ENCODE data around the gene RCN2. TPM values are rescaled to one million over a fixed set of nuclear protein-coding genes. Genes with fewer than 3 reads are reported as not detected.

Gene RCN2
- total RNA-seq, 1 donor from 2014 or later = 82.2 TPM

DNA sequence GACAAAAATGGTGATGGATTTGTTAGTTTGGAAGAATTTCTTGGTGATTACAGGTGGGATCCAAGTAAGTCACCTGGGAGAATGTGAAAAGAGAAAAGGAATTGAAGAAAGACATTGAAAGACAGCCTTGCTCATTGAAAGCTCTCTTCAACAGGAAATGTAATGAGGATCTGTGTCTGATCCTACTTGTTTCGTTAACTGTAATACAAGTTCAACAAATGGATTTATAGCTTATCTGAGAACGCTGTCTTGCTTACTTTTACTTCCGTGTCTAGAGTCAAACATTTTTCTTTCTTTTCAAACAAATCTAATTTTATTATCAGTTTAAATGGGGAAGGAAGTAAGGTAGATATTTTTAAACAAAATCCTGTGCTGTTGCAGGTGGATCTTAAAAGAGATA is 15.9 kb downstream of the RCN2 start:
- TF ChIP-seq, protein P1, sequence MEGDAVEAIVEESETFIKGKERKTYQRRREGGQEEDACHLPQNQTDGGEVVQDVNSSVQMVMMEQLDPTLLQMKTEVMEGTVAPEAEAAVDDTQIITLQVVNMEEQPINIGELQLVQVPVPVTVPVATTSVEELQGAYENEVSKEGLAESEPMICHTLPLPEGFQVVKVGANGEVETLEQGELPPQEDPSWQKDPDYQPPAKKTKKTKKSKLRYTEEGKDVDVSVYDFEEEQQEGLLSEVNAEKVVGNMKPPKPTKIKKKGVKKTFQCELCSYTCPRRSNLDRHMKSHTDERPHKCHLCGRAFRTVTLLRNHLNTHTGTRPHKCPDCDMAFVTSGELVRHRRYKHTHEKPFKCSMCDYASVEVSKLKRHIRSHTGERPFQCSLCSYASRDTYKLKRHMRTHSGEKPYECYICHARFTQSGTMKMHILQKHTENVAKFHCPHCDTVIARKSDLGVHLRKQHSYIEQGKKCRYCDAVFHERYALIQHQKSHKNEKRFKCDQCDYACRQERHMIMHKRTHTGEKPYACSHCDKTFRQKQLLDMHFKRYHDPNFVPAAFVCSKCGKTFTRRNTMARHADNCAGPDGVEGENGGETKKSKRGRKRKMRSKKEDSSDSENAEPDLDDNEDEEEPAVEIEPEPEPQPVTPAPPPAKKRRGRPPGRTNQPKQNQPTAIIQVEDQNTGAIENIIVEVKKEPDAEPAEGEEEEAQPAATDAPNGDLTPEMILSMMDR (conservative IDR thresholded peaks at IDR 0.05; ENCODE audit: low read depth, low read length) = no peak
- DNase-seq (ENCODE audit: low read depth) = no peak
- H3K4me3 ChIP-seq (ENCODE audit: low read depth, low read length) = no peak overlapping the region

DNA sequence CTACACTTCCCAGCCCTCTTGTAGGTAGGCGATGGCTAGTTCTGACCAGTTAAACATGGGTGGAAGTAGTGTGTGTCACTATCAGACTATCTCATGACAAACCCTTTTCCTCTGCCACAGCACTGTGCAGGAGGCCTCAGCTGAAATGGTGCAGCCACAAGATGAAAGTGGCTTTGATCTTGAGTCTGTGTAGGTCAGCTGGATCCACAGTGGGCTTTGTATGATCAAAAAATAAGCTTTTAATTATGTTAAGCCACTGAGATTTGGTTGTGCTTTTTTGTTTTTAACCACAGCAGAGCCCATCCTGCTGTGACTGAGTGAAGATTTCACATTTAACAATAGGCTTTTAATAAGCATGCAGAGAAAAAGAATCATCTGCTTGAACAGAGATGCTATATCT is 19.7 kb downstream of the RCN2 start:
- H3K4me3 ChIP-seq (ENCODE audit: low read depth, low read length) = no peak overlapping the region
- TF ChIP-seq, protein P1 (conservative IDR thresholded peaks at IDR 0.05; ENCODE audit: low read depth, low read length) = no peak
- no peak for DNase-seq (ENCODE audit: low read depth)

DNA sequence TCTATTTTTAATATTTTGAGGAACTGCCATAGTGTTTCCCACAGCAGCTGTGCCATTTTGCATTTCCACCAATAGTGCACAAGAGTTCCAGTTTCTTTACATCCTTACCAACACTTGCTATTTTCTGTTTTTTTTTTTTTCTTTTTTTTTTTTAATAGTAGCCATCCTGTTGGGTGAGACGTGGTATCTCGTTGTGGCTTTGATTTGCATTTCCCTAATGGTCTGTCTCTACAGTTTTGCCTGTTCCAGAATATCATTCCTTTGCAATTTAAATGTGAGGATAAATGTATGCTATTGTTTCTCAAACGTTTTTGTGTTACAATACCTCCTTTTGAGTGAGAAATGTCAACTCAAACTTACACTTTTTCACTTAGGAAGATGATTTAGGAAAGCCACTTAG is 22.4 kb downstream of the RCN2 start:
- TF ChIP-seq, protein P1 (conservative IDR thresholded peaks at IDR 0.05; ENCODE audit: low read depth, low read length) = no peak
- no peak overlapping the region for H3K4me3 ChIP-seq (ENCODE audit: low read depth, low read length)
- no peak for DNase-seq (ENCODE audit: low read depth)

DNA sequence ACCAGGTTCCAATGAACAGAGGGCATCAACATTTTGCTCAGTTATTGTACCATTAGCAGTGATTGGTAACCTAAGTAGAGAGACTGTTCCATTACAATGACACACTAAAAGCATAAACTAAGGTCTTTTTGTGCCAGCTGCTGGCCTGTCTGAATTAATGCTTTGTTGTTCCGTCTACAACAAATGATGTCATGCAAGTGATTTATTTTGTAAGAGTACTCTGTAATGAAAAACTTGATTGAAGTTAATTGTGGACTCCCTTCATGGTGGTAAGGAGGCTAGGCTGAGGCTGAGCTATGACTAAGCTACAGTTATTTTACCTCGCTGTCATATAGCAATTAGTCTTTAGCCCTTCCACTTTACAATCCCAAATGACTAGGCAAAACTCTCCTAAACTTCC is 23.2 kb downstream of the RCN2 start:
- TF ChIP-seq, protein P1 (conservative IDR thresholded peaks at IDR 0.05; ENCODE audit: low read depth, low read length) = no peak
- DNase-seq (ENCODE audit: low read depth) = no peak
- H3K4me3 ChIP-seq (ENCODE audit: low read depth, low read length) = no peak overlapping the region

DNA sequence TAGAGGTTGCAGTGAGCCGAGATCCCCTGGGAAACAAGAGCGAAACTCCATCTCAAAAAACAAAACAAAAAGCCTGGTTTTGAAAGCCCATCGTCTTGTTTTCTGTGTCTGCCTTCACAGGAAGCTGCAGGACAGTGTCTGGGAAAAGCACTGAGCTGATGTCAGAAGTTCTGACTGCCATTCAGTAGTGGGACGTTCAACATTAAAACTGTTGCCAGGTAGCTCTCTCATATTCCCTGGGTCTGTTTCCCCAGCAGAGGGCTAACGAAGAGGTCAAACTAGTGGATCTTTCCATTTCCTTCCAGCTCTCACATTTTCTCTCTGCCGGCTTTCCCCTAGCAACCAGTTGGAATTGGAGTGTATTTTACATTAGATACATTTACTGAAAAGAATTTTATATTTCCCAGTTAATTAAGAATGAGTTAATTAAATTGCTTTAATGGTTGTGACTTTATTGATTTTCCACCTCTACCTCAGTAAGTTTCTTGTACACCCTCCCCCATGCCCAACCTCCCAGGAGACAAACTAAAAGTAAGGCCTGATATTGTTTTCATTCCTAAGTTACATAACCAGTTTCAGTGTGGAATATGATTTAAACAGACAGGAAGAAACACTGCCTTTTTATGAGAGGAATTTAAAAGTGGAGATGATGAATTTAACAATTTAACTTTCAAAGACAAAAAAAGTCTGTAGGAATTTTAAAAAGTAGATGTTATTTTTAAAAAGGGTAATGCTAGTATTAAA is 29.9 kb downstream of the RCN2 start:
- TF ChIP-seq, protein P1 (conservative IDR thresholded peaks at IDR 0.05; ENCODE audit: low read depth, low read length) = no peak

DNA sequence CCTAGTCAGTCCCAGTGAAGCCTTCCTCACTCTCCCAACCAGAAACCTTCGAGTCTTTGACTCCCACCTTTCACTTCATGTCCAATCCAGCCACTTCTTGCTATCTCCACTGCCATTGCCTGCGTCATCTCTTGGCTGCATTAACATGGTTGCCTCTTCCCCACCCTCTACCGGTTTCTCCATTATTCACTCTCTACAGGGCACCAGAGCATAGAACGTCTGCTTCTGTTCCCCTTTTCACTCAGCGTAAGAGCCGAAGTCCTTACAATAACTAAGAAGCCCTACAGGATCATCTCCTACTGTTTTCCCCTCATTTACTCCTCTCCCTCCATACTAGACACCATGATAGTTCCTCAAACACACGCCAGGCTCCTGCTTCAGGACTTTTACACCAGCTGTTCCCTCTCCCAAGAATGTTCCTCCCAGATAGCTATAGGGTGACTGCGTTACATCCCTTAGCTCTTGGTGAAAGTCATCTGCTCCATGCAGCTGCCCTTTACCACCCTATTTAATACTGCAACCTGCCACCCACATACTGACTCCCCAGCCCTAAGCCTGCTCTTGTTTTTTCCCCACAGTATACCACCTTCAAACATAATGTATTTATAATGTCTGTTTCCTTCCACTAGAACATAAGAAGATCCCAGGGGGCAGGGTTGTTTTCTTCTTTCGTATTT is 30.9 kb downstream of the RCN2 start:
- no peak for DNase-seq (ENCODE audit: low read depth)
- TF ChIP-seq, protein P1 (conservative IDR thresholded peaks at IDR 0.05; ENCODE audit: low read depth, low read length) = no peak
- H3K4me3 ChIP-seq (ENCODE audit: low read depth, low read length) = no peak overlapping the region

More for the DNA sequence above, 29.9 kb downstream of the RCN2 start:
- no peak overlapping the region for H3K4me3 ChIP-seq (ENCODE audit: low read depth, low read length)
- DNase-seq (ENCODE audit: low read depth) = no peak

Data from epithelial cell of proximal tubule (primary cell).